PC-3 (cell line): Measurements from ENCODE around the gene ERAP2. TPM values are rescaled to one million over a fixed set of nuclear protein-coding genes. Genes with fewer than 3 reads are reported as not detected.

Experiments
- ATAC-seq: fragments of 200-7000 bp; cut with Tn5 transposase; 2 replicates; pipeline ENCODE4 v1.9.1; 2020; ENCODE audit warnings: mild to moderate bottlenecking, moderate library complexity
- BruUV-seq: library from RNA; stranded (reverse); fragments of 400-500 nt; replicated peaks from 2 replicates; lab custom pipeline; 2021; lab: Mats Ljungman, UMichigan
- CTCF ChIA-PET: fragments of 300-600 bp; sonication (Branson Sonifier 250); formaldehyde crosslinking; loops from one replicate; lab custom pipeline; 2022; ENCODE audit warnings: antibody characterized with exemption; lab: Charles Lee
- POLR2A ChIA-PET: fragments of 300-600 bp; sonication (Branson Sonifier 250); formaldehyde crosslinking; loops from one replicate; lab custom pipeline; 2022; ENCODE audit warnings: antibody characterized with exemption; ENCODE audit not compliant: unreplicated experiment; lab: Charles Lee
- DNase-seq: peaks from one replicate; pipeline ENCODE4 v3.0.0-alpha.2; 2015
- H2AFZ ChIP-seq: fragments of 300-600 bp; sonication (generic); 2 replicates; pipeline ENCODE4 v1.6.0; 2016; ENCODE audit warnings: antibody characterized with exemption, low read length
- H3F3A ChIP-seq: fragments of 300-600 bp; sonication (generic); one replicate; pipeline ENCODE4 v1.6.0; 2017; ENCODE audit warnings: antibody characterized with exemption, low read length, control low read depth, mild to moderate bottlenecking; ENCODE audit not compliant: unreplicated experiment
- H3K27ac ChIP-seq: fragments of 300-600 bp; sonication (generic); 2 replicates; pipeline ENCODE4 v1.5.1; 2016; ENCODE audit warnings: mild to moderate bottlenecking, low read length
- H3K27me3 ChIP-seq: fragments of 300-600 bp; sonication (generic); 2 replicates; pipeline ENCODE4 v1.6.1; 2016; ENCODE audit warnings: low read length, mixed read lengths
- H3K36me3 ChIP-seq: fragments of 300-600 bp; sonication (generic); 2 replicates; pipeline ENCODE4 v1.6.1; 2016; ENCODE audit warnings: low read depth, mixed run types, low read length, mixed read lengths
- H3K4me1 ChIP-seq: fragments of 300-600 bp; sonication (generic); 2 replicates; pipeline ENCODE4 v1.5.1; 2016; ENCODE audit warnings: low read length; ENCODE audit not compliant: insufficient read depth
- H3K4me2 ChIP-seq: fragments of 300-600 bp; sonication (generic); 2 replicates; pipeline ENCODE4 v1.6.0; 2016; ENCODE audit warnings: low read length
- H3K4me3 ChIP-seq: fragments of 300-600 bp; sonication (generic); 2 replicates; pipeline ENCODE4 v1.5.1; 2016; ENCODE audit warnings: mild to moderate bottlenecking, low read length, mixed read lengths
- H3K79me2 ChIP-seq: fragments of 300-600 bp; sonication (generic); 2 replicates; pipeline ENCODE4 v1.6.1; 2017; ENCODE audit warnings: low read length, mixed read lengths
- H3K9ac ChIP-seq: fragments of 300-600 bp; sonication (generic); 2 replicates; pipeline ENCODE4 v1.6.0; 2016; ENCODE audit warnings: mild to moderate bottlenecking, low read length
- H3K9me2 ChIP-seq: fragments of 300-600 bp; sonication (generic); replicated peaks from 2 replicates; pipeline ENCODE4 v1.6.1; 2016; ENCODE audit warnings: mixed run types, low read length, mixed read lengths
- H3K9me3 ChIP-seq: fragments of 300-600 bp; sonication (generic); 2 replicates; pipeline ENCODE4 v1.6.1; 2016; ENCODE audit warnings: low read length, mixed read lengths
- H4K20me1 ChIP-seq: fragments of 300-600 bp; sonication (generic); 2 replicates; pipeline ENCODE4 v1.6.1; 2016; ENCODE audit warnings: low read length, mixed read lengths
- CTCF ChIP-seq: fragments of 300-600 bp; sonication (generic); conservative IDR thresholded peaks from 2 replicates; pipeline ENCODE4 v1.5.1; 2017; ENCODE audit warnings: antibody characterized with exemption, low read depth, mild to moderate bottlenecking, low read length
- EZH2 ChIP-seq: fragments of 300-600 bp; sonication (generic); IDR thresholded peaks from one replicate; pipeline ENCODE4 v1.6.1; 2017; ENCODE audit warnings: antibody characterized with exemption, mild to moderate bottlenecking, low read length; ENCODE audit not compliant: unreplicated experiment
- EZH2phosphoT487 ChIP-seq: fragments of 300-600 bp; sonication (generic); IDR thresholded peaks from 2 replicates; pipeline ENCODE4 v1.6.1; 2018; ENCODE audit warnings: mild to moderate bottlenecking, antibody characterized with exemption, low read length, borderline replicate concordance
- intact Hi-C: fragments of 100-400 bp; cut with micrococcal nuclease; formaldehyde crosslinking; loops from 2 replicates; pipeline ENCODE4 v1.9.0; 2023
- total RNA-seq: library from RNA; depleted of rRNA; stranded (reverse); fragments of >200 nt; gene quantifications from 2 replicates; pipeline ENCODE4 v1.2.3, GENCODE V29; 2014

Gene ERAP2
- total RNA-seq, 1 experiment from 2014 or later, result 9.6 TPM

- intact Hi-C loops, result no loop called here
- CTCF ChIA-PET, result no interaction called here
- H3K4me3 ChIP-seq, result no peak overlapping the region
Measured at GRCh38 chr5:96843140-96843539, 33.2 kb upstream of the ERAP2 start.

GRCh38 chr5:96844481-96844990 lies 31.8 kb upstream of the ERAP2 start:
- no peaks in the 10 kb centered on the region for H3K36me3 ChIP-seq
- H3K27ac ChIP-seq, result no peak overlapping the region
- TF ChIP-seq CTCF, result no peak
- TF ChIP-seq EZH2, result no peak
- TF ChIP-seq EZH2phosphoT487, result no peak
- no peaks in the 10 kb centered on the region for H3K9me3 ChIP-seq
- no peaks in the 10 kb centered on the region for H4K20me1 ChIP-seq
- ATAC-seq (no peak), DNase-seq (no peak)
- H3K79me2 ChIP-seq, result no peaks in the 10 kb centered on the region
- intact Hi-C loops, result no loop called here
- no peaks in the 10 kb centered on the region for H3K9me2 ChIP-seq
- no TSS peak for BruUV-seq
- no peaks in the 10 kb centered on the region for H3K4me1 ChIP-seq
- H3K4me2 ChIP-seq, result no peak overlapping the region
- no peak overlapping the region; the same call in 1 of the 2 replicates for H2AFZ ChIP-seq
- POLR2A ChIA-PET, result no interaction called here
- CTCF ChIA-PET, result interaction anchor here (0.5 kb wide), 1 partner anchor 86 kb away, joined by 3 read pairs; no protein-coding TSS in a partner anchor
- no peak overlapping the region for H3K4me3 ChIP-seq
- no peaks in the 10 kb centered on the region for H3K27me3 ChIP-seq
- no peak overlapping the region for H3K9ac ChIP-seq
- H3F3A ChIP-seq, result no peaks in the 10 kb centered on the region

More at GRCh38 chr5:96843140-96843539, 33.2 kb upstream of the ERAP2 start:
- no peak for ATAC-seq
- Histone ChIP-seq H3K79me2 (no peaks in the 10 kb centered on the region), H4K20me1 (no peaks in the 10 kb centered on the region), H3K9me3 (no peaks in the 10 kb centered on the region), H3K9me2 (no peaks in the 10 kb centered on the region), H3F3A (no peaks in the 10 kb centered on the region), H2AFZ (no peak overlapping the region), H3K4me2 (no peak overlapping the region), H3K27me3 (no peaks in the 10 kb centered on the region), H3K27ac (no peak overlapping the region), H3K36me3 (no peaks in the 10 kb centered on the region), H3K4me1 (no peaks in the 10 kb centered on the region), H3K9ac (no peak overlapping the region)
- BruUV-seq, result no TSS peak
- DNase-seq, result no peak
- POLR2A ChIA-PET, result no interaction called here
- TF ChIP-seq EZH2phosphoT487 (no peak), EZH2 (no peak)

GRCh38 chr5:96851312-96852062 lies 24.8 kb upstream of the ERAP2 start:
- H2AFZ ChIP-seq, result peak overlapping the region; percentile 22; the same call in 1 of the 2 replicates
- no peak overlapping the region for H3K4me3 ChIP-seq
- H3F3A ChIP-seq, result no peaks in the 10 kb centered on the region
- no peaks in the 10 kb centered on the region for H3K79me2 ChIP-seq
- peaks cover 41% of the 10 kb centered on the region for H3K4me1 ChIP-seq
- H3K9me2 ChIP-seq, result no peaks in the 10 kb centered on the region
- H4K20me1 ChIP-seq, result no peaks in the 10 kb centered on the region
- H3K9me3 ChIP-seq, result no peaks in the 10 kb centered on the region
- ChIA-PET CTCF (no interaction called here), POLR2A (no interaction called here)
- H3K27ac ChIP-seq, result no peak overlapping the region
- no peaks in the 10 kb centered on the region for H3K27me3 ChIP-seq
- no peaks in the 10 kb centered on the region for H3K36me3 ChIP-seq
- H3K4me2 ChIP-seq, result no peak overlapping the region
- ATAC-seq, result no peak
- TF ChIP-seq CTCF, result no peak
- TF ChIP-seq EZH2phosphoT487, result no peak
- H3K9ac ChIP-seq, result no peak overlapping the region
- intact Hi-C loops, result loop anchor here (10.0 kb wide), 1 partner anchor 227 kb away; no protein-coding TSS in a partner anchor
- BruUV-seq, result no TSS peak
- no peak for DNase-seq
